Embryonic facial prominence (tissue), 1 donor: ENCODE data around the gene ADGRD1.
"Not testable (repeated sequence)": the region's sequence is repeated elsewhere in the genome, so short reads cannot be mapped to it uniquely, and the experiment has no call there.

Source experiments
- DNase-seq: peaks from one replicate; pipeline ENCODE4 v3.0.0-alpha.2; 2016; ENCODE audit errors: extremely low spot score

ADGRD1 gene

DNA sequence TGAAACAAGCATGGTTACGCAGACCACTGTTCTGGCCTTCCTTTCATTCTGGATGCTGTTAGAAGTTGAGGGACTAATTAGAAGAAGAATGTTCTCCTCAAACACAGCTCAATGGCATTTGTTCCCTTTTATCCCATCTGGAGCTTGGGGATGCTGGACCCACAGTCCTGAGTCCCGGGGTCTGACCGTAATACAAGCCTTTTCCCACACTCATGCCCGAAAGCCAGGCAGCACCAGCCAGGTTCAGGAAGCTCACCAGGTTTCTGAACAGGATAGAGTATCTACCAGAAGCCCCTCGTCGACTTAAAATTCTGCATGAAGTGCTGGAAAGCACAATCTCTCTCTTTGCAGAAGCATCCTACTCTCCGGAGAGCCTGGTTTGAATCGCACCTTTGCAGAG, 165.6 kb downstream of the ADGRD1 start:
- DNase-seq = not testable (repeated sequence)

DNA sequence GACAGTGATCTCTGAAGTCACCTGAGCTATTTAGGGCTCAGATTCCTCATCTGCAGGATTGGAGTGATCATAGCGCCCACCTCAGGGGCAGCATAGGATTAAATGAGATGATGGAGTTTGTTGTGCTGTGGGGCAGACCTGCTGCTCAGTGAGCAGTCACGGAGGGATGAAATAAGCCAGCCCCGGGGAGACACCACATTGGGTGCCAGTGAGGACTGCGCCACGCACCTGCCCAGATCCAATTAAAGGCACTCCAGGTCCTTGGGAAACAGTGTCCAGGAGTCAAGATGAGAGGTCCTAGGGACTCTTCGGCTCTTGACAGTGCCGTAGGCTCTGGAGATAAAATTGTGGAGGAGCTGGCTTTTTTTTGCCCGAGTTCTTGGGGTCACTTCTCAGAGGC, 166.2 kb downstream of the ADGRD1 start:
- no peak for DNase-seq

- no peak for DNase-seq
Measured at GRCh38 chr12:131120831-131121271, 167.1 kb downstream of the ADGRD1 start.

DNA sequence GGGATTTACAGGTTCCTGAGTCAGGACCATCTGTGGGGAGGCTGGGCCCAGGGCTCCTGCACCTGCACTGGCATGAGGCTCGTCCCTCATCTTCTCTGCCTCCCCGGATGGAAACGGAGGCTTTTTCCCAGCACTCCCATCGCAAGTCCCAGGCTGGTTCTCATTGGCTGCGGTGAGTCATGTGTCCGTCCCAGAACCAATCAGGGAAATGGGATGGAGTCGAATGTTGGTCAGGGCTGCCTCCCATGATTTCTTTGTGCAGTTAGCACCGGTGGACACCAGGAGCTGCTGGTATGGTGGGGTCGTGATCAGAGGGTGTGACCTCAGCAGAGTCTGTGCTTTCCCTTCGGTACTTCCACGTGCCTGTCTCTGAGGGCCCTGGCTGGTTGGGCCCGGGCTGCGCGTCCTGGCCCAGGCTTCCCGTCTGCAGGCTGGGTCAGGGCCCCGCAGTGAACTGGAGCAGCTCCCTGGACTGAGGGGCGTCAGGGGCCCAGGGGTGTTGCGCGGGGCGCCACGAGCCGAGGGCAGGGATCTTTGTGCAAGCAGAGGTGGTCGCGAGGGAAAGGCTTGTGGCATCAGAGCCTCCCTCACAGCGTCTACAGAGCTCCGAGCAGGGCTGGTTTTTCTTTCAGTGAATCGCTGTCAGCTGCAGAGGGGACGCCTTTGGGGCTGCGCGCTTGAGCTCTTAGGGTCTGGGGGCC, 168.1 kb downstream of the ADGRD1 start:
- DNase-seq = no peak

DNA sequence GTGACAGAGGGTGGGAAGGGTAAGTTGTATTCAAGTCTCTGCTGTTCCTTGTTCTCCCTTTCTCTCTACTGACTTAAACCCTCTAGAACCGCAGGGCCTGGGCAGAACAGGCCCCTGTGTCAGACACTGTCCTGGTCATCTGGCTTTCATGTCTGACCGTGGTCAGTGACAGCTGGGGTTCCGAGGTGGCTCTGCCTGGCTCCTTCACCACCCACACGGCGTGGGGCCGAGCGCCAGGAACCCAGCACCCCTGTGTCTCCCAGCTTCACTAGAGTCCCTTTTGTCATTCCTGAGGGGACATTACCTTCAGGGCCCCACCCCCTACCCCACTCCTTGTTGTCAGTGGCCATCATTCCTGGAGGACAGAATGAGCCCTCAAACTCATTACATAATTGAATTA, 168.9 kb downstream of the ADGRD1 start:
- no peak for DNase-seq

GRCh38 chr12:131123817-131124216, 170.1 kb downstream of the ADGRD1 start:
- DNase-seq = no peak

GRCh38 chr12:131124487-131125280, 171.0 kb downstream of the ADGRD1 start:
- DNase-seq = no peak

DNA sequence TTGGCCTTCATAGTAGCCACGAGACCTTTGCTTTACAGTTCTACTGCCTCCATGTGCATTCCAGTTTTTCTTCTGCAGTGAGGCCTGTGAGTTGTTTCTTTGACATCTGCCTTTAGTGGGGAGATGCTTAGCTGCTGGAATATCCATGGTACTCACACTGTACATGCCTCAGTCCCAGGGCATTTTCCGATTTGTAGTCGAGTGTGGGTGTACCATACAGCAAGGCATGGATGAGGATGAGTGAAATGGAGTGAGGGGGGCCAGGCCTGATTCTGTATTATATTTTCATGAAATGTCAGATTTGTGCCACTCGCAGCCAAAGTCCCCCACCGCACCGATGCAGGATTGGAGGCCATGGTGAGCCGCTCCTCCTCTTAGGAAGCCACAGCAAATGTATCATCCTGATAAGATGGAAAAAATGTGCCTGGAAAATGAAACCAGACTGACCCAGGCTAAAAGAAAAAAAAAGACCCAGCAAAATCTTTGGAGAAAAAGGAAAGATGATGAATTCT, 173.0 kb downstream of the ADGRD1 start:
- DNase-seq = no peak

DNA sequence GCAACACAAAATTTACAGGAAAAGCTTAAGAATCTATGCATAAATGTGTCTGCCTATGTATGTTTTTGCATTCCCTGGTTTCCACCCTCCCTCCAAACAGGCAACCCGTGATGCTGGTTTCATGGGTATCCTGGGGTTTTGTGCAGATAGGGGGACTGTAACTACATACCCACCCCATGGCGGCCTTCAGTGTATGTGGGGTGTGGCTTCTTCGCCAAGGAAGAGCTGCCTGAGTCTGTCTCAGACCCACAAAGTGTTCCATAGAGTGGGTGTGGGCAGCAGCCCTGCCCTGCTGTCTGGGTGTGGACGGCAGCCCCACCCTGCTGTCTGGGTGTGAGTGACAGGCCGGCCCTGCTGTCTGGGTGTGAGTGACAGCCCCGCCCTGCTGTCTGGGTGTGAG, 174.8 kb downstream of the ADGRD1 start:
- DNase-seq = no peak

DNA sequence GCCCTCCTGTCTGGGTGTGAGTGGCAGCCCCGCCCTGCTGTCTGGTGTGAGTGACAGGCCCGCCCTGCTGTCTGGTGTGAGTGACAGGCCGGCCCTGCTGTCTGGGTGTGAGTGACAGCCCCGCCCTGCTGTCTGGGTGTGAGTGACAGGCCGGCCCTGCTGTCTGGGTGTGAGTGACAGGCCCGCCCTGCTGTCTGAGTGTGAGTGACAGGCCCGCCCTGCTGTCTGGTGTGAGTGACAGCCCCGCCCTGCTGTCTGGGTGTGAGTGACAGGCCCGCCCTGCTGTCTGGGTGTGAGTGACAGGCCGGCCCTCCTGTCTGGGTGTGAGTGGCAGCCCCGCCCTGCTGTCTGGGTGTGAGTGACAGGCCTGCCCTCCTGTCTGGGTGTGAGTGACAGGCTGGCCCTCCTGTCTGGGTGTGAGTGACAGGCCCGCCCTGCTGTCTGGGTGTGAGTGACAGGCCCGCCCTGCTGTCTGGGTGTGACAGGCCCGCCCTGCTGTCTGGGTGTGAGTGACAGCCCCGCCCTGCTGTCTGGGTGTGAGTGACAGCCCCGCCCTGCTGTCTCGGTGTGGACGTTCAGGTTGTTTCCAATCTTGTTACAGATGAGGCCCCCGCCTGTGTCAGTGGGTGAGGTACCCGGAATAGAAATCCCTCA, 175.4 kb downstream of the ADGRD1 start:
- not testable (repeated sequence) for DNase-seq

DNA sequence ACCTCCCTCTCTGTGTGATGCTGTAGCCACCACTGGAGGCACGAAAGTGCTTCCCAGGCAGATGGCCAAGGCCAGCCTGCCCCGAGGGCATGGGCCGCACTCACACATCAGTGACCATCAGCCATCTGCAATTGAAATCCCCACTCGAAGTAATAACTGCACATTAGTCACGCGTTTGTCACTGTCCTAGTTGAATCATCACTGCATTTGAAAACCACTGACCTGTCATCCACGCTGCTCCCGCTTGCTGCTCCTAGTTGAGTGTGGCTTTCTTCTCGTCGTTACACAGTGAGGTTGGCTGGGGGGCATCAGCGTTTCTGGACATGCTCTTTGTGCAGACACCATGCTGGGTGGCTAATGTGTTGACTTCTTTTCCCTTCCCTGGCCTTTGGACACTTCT, 176.1 kb downstream of the ADGRD1 start:
- DNase-seq = no peak

GRCh38 chr12:131130311-131130911, 176.7 kb downstream of the ADGRD1 start:
- DNase-seq = no peak

GRCh38 chr12:131131077-131131807, 177.5 kb downstream of the ADGRD1 start:
- DNase-seq = no peak

DNA sequence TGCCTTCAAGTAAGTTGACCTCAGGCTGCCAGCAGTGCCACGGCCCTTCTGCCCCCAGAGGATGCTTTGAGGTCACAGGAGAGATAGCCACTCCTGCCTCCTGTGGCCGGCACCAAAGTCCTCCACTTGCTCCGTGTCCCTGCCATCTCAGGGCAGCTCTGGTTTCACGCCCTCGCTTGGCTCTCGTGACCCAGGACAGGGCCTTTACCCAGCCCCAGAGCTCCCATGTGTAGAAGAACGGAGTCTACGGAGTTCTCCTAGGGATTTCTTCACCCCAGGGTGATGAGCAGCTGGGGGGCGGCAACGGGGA, 178.1 kb downstream of the ADGRD1 start:
- no peak for DNase-seq

DNA sequence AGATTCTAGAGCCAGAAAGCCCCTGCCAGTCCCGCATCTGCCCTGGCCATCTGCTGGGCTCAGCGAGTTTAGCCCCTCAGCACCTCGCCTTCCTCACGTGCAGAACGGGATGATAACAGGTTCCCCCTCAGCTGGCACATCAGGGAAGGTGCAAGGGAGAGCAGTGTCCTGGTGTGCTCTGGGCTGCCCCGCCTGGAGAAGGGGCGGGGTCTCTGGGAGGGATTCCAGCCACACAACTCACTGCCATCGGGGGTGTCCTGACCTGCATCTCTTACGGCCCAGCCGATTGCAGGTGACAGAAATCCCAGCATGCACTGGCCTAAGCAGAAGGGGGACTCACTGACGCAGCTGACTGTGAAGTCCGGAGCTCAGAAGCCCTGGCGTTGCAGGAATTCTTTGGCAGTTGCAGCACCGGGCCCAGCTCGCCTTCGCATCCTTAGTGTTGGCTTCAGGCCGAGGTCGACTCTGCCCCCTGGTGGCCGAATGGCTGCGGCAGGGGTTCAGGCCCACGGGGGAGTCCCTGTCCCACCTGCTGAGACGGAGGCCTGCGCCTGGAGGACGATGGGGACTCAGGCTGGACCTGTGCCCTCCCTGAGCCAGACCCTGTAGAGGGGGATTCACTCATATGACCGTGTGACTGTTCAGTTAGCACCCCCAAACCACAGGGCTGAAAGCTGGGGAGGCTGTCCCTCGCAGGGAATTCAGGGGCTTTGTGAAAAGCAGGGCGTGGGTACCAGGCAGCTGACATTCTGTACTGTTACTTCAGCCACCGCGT, 178.6 kb downstream of the ADGRD1 start:
- DNase-seq = no peak

DNA sequence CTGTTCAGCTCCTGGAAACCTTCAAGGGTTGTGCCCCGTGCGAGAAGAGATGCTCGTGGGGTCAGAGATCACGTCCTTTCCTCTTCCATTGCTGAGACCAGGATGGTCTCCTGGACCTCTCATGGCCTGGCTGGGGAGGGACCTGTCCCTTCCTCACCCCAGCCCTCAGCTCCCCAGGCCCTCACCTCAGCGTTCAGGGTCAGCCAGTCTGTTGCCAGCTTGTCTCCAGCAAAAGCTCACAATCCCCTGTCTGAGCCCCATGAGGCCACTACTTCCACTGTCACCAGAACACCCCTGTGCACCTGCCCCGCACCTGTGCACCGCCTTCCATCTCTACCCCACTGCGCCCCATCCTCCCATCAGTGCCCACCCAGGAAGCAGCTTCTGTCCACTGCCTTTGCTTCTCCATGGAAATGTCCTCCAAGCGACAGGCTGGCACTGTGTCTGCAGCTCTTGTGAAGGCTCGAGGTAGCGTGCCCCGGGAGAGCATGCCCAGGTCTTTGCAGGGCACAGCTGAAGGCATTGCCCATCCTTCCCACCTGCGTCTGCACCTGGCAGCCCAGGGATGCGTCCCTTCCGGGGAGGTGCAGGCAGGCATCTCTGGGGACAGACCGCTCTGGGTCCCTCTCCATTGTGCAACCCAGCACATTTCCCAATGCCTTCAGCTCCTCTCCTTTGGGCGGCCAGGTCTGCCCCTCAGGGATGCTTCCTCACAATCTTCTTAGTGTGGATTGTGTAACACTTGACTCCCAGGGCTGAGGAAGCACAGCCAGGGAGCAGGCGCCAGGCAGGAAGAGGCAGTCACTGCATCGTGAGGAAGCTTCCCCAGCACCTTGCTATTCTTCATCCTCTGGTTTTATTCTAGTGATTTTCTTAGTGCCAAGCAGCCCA, 179.6 kb downstream of the ADGRD1 start:
- DNase-seq = no peak

GRCh38 chr12:131133994-131134393, 180.3 kb downstream of the ADGRD1 start:
- no peak for DNase-seq

DNA sequence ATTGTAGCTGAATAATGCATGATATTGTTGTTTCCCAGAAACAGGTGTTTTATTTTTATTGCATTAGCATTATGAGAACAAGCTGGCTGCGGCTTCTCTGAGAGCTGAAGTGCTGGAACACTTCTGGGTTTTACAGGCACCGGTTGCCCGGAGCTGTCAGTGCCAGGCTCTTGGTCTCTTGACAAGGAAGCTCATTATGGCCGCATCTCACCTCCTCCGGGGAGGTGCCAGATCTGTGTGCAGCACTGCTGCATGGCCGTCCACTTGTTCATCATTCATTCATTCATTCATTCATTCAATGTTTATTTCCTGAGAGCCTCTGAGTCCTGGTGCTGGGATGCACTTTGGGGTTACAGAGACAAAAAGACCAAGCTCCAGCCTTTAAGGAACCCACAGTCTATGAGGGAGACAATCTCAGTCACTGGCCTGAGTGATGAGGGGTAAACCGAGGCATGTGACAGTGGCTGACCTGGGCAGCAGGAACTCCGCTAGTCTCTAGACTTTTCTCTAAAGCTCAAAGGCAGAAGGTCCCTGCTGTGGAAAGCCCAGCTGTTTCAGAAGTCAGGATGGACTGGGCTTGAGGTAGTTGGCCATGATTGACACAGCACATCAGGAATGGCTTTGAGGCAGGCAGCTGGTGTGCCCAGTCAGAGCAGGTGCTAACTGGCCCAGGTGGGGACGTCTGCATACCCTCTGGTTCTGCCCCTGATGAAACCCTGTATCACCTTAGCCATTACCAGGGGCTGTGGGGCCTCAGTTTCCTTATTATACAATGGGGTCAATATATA, 181.0 kb downstream of the ADGRD1 start:
- no peak for DNase-seq

DNA sequence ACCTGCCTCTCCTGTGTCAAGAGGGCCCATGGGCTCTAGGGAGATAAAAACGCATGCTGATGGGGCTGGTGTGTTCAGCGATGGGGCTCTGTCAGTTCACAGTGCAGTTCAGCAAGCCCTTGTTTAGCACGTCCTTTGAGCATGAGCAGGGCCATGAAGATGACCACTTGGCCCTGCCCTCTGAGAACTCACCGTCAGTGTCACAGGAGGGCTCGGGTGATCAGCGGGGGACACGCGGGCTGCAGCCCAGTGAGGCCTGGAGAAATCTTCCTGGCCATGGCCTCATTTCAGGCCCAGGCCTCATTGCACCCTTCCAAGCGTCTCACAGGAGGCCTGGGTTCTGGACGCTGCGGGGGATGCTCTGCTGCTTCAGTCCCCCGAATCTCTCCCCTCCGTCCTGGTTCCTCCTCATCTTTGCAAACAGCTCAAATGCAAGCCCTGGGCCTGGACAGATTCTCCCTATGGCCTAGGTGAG, 181.6 kb downstream of the ADGRD1 start:
- no peak for DNase-seq
